AG09319 (cell line): ENCODE data around the gene CPNE5.

ENCODE experiments used
- DNase-seq: peaks from one replicate; pipeline ENCODE4 v3.0.0-alpha.2; 2010; ENCODE audit warnings: low read depth; ENCODE audit errors: extremely low read depth
- CTCF ChIP-seq: IDR thresholded peaks from 2 replicates; pipeline ENCODE4 v1.5.1; 2011; ENCODE audit warnings: low read depth, mild to moderate bottlenecking, inconsistent platforms, low read length, moderate library complexity

Gene CPNE5

DNA sequence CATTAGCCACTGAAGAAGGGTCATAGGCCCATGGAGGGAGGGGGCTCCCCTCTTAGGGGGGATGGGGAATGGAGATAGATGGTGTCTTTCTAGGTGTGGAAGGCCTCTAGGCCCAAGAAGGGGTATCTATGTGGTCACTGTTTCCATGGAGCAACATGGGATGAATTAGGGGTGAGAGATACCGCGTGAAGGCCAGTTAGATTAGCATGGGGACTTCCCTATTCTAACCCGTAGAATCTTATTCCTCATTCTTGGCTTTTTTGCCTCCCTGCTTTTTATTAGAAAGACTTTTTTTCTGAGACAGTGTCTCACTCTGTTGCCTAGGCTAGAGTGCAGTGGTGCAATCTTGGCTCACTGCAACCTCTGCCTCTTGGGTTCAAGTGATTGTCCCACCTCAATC is 138.4 kb downstream of the CPNE5 start:
- no peak for TF ChIP-seq CTCF
- DNase-seq, result no peak

- TF ChIP-seq CTCF, result no peak
- no peak for DNase-seq
These were observed 139.0 kb downstream of the CPNE5 start for GRCh38 chr6:36700071-36700812.

- no peak for DNase-seq
These were observed 139.9 kb downstream of the CPNE5 start for GRCh38 chr6:36699348-36699747.

DNA sequence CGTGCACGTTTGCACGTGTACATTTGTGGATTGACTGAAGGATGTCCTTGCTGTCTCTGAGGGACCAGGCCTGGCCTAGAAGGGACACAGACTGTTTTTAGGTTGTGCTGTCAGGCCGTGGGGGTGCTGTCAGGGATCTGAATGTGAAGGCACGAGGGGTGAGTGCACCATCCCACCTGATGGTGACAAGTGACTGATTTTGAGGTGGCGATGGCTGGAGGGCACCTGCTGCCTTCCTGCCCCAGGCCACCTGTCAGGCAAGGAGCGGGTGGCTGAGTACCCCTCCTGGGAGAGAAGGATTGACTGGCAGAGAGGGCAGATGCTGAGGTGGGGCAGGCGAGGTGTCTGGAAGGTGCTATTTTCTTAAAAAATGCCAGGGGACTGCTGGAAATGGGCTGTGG is 140.4 kb downstream of the CPNE5 start:
- no peak for DNase-seq
- TF ChIP-seq CTCF, result no peak

More at GRCh38 chr6:36699348-36699747, 139.9 kb downstream of the CPNE5 start:
- TF ChIP-seq CTCF, result no peak

- TF ChIP-seq CTCF, result no peak
These were observed 141.0 kb downstream of the CPNE5 start for GRCh38 chr6:36698196-36698595.

DNA sequence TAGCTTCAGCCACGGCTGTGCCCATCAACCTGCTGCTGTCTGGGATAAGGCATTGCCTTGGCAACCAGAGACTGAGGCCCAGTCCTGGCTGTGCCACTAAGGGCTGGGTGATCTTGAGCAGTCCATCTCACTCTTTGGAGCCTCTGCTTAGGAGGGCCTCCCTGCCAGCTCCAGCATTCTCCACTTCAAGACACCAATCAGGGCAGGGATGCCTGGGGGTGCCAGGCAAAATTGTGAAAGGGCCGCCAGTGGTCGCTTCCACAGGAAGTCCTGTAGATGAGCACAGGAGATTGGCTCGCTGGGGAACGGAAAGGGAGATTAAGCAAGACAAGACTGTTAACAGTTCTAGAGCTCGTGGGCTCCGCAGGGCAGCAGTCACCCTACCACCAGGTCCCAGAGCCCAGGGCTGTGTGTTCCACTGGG is 141.8 kb downstream of the CPNE5 start, which contains the start of gene RAB44:
RAB44 (plus strand) TSS at position 346 of the 423 bp plus-strand sequence. CDS start 6,410 bp downstream, outside the sequence.
- no peak for DNase-seq
- TF ChIP-seq CTCF, result no peak

More at GRCh38 chr6:36698196-36698595, 141.0 kb downstream of the CPNE5 start:
- DNase-seq, result no peak

DNA sequence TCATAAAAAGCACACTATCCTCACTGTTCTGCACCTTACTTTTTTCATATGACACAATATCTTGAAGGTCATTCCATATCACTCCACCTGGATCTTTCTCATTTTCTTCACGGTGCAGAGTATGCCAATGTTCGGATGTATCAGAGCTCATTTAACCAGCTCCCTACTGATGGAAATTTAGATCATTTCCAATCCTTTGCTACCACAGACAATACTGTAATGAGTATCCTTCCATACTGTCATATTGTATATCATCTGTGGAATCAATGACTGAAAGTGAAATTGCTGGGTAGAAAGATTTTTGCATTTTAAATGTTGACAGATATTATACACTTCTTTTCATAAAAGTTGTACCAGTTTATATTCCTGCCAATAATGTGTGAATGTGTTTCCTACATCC is 143.8 kb downstream of the CPNE5 start:
- TF ChIP-seq CTCF, result no peak
- DNase-seq, result no peak
